RCC 7860 (cell line): Measurements from ENCODE around the gene WFDC1.

Experiments used
- DNase-seq: peaks from one replicate; pipeline ENCODE4 v3.0.0-alpha.2; 2015; ENCODE audit warnings: low spot score
- FAIRE-seq: peaks from 2 replicates; lab custom pipeline; 2012; peaks lifted over from hg19 to GRCh38; lab: Jason Lieb, UNC

WFDC1 gene, protein sequence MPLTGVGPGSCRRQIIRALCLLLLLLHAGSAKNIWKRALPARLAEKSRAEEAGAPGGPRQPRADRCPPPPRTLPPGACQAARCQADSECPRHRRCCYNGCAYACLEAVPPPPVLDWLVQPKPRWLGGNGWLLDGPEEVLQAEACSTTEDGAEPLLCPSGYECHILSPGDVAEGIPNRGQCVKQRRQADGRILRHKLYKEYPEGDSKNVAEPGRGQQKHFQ

DNA sequence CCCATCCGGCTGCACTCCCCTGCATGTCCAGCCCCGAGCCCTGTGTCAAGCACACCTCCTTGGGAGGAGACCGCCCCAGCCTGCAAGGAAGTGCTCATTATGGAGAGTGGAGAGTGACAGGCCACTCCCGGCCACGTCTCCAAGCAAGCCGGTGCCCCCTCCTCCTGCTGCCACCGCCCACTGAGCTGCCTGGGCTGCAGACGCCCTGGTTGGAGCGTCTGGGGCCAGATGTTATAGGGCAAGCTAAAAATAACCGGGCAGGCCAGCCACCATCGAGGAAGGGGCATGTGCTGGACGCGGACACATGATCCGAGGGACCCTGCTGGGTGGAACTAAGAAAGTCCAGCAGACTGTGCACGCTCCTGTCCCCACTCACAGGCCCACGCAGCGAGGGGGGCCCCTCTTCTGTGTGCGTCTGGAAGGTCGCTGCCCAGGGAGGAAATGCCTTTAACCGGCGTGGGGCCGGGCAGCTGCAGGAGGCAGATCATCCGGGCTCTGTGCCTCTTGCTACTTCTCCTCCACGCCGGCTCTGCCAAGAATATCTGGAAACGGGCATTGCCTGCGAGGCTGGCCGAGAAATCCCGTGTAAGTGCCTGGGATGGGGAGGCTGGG is at the start of gene WFDC1:
TSS of gene WFDC1 (plus strand) at position 348 of the 612 bp plus-strand sequence. CDS start at position 442, 94 bp downstream.
- DNase-seq (no peak), FAIRE-seq (no peak)

DNA sequence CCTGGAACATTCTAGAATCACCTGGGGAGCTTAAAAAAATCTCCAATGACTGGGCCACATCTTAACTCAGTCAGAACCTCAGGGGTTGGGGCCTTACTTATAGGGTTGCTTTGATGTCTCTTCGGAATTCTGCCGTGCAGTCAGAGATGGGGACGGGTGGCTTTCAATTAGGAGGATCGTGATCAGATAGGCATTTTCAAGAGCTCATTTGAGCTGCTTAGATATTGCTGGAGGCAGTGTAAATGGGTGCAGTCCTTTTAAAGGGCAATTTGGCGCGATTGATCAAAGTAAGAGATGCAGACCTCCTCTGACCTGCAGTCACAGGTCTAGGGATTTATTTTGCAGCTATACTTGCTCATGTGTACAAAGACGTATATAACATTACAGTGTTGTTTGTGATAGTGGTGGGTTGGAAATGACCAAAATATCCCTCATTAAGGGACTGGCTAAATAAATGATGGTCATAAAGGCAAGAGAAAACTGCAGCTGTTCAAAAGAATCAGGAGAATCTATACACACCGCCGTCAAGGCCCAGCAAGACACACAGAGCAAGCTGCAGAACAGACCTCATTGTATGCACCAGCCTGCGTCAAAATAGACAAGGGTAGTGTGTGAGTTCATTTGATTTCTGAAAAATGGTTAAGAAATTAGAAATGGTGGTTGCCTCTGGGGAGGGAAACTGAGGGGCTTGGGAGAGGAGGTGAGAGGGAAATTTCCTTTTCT is 48.6 kb upstream of the WFDC1 start:
- DNase-seq, result no peak
- no peak for FAIRE-seq

DNA sequence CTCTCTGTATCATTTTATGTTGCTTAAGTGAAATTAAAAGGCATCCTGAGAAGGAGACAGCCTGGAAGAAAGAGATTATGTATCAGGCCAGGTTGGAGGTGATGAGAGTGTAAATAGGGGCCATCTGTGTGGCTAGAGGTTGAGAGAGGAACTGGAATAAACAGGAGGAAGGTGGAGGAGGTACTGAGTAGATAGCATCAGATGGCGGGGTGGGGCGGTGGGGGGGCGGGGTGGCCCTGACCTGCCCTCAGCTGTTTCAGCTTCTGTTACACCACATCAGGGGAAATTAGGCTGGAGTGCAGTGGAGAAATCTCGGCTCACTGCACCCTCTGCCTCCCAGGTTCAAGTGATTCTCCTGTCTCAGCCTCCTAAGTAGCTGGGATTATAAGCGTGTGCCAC is 48.0 kb upstream of the WFDC1 start:
- DNase-seq, result no peak
- FAIRE-seq, result no peak

- no peak for DNase-seq
- FAIRE-seq, result no peak
These were observed 47.3 kb upstream of the WFDC1 start for GRCh38 chr16:84247331-84247730.

DNA sequence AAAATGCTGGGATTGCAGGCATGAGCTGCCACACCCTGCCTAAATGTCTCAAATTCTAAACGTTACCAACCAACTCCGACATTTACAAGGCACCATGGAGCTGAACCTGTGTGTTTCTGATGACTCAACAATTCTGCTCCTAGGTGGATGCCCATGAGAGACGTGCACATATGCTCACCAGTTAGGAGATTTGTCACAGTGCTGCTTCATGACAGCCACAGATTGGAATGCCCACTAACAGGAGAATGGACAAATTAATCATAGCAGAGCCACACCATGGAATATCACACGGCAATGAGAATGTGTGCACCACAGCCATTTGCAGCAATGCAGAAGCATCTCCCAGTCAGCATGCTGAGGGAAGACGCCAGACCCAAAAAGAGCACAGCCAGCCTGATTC is 46.8 kb upstream of the WFDC1 start:
- DNase-seq (peak; percentile 85), FAIRE-seq (peak; percentile 78)

GRCh38 chr16:84252184-84252583 is 42.5 kb upstream of the WFDC1 start:
- no peak for FAIRE-seq

DNA sequence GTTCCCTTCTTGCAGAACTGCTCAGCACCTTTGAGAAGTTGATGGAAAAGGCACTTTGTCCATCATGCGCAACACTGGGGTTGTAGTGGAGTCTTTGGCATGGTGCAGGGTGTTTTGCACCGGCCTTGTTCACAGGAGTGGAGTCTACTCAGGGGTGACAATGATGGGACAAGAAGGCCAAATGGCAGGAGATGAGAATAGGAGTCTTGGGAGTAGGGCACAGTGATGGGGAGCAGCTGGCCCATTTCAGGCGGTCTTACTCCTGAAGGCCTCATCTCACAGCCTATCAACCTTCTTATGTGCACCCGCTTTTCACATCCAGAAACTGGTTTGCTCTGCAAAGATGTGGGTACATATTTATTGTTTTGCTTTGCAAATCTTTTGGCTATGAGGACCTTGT is 41.5 kb upstream of the WFDC1 start:
- DNase-seq, result no peak
- no peak for FAIRE-seq

More at GRCh38 chr16:84252184-84252583, 42.5 kb upstream of the WFDC1 start:
- no peak for DNase-seq

GRCh38 chr16:84254062-84254461 is 40.6 kb upstream of the WFDC1 start:
- no peak for FAIRE-seq
- DNase-seq, result no peak

DNA sequence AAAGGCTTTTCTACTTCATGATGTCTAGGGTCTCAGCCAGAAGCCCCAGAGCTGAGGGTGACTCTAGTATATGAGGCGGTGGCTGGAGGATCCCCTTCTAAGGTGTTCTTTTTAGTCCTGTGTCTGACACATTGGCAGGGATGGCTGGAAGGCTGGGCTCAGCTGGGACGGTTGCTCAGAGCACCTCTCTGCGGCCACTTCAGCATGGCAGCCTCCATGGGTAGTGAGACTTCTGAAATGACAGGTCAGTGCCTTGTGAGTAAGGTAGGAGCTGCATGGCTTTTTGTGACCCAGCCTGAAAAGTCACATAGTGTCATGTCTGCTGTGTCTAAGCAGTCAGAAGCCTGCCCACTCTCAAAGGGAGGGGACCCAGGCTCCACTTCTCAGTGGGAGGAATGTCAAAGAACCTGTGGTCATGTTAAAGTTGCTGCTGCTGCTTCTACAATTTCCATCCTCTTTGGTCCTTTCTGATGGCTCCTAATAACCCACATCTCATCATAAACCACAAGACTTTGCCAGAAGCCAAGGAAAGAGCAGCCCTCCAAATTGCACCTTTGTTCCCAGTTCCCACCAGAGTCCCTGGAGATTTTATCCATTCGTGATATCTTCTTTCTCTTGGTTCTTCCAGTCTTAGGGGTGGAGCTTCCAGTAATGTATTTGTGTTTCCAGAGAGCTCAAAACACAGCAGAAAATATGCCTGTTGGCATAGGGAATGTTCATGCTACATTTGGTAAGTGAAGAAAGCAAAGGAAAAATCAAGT is 39.4 kb upstream of the WFDC1 start:
- no peak for DNase-seq
- FAIRE-seq, result no peak

DNA sequence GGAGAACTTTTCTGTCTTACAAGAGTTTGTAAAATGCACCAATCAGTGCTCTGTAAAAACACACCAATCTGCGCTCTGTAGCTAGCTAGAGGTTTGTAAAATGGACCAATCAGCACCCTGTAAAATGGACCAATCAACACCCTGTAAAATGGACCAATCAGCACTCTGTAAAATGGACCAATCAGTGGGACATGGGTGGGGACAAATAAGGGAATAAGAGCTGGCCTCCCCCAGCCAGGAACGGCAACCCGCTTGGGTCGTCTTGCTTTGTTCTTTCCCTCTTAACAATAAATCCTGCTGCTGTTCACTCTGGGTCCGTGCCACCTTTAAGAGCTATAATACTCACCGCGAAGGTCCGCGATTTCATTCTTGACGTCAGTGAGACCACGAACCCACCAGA is 36.4 kb upstream of the WFDC1 start:
- DNase-seq, result no peak
- FAIRE-seq, result no peak

DNA sequence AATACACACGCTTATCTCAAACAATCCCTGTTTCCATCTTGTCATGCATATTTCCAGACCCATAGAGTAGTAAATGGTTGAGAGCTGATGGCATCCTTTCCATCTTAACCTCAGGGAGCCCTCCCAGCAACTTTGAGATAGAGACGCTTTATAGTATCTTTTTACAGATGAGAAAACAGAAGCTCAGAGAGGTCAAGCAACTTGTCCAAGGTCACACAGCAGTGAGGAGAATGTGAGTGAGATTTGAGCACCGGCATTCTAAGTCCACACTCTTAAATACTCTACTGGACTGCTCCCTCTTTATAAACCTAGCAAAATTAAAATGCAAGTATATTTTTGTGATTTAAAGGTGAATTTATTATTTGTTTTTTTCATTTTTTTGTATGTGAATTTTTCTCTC is 35.0 kb upstream of the WFDC1 start:
- no peak for FAIRE-seq
- no peak for DNase-seq

GRCh38 chr16:84260766-84261554 is 33.7 kb upstream of the WFDC1 start:
- FAIRE-seq (no peak), DNase-seq (no peak)

GRCh38 chr16:84262031-84262430 is 32.6 kb upstream of the WFDC1 start:
- DNase-seq (no peak), FAIRE-seq (no peak)

GRCh38 chr16:84262939-84263338 is 31.7 kb upstream of the WFDC1 start:
- FAIRE-seq (no peak), DNase-seq (no peak)

DNA sequence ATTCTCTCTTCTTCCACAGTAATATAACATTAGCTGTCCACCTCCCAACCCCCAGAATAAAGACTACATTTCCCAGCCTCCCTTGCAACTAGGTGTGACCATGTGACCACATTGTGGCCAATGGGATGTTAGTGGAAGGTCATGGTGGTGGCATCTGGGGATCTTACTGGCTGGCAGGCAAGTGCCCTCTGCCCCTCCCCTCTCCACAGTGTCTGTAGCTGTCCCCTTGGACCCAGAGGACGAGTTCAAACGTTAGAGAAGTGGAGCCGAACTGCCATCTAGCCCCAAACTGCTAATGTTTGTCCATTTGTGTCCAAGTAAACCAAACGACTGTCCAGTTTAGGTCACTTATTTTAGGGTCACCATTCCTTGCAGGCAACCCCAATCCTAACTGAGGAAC is 28.2 kb upstream of the WFDC1 start:
- DNase-seq (peak; percentile 33), FAIRE-seq (no peak)

GRCh38 chr16:84267380-84267779 is 27.3 kb upstream of the WFDC1 start:
- DNase-seq (no peak), FAIRE-seq (no peak)

- FAIRE-seq, result peak; percentile 79
- no peak for DNase-seq
These were observed 26.2 kb upstream of the WFDC1 start for GRCh38 chr16:84268291-84269040.

- DNase-seq (no peak), FAIRE-seq (no peak)
These were observed 24.6 kb upstream of the WFDC1 start for GRCh38 chr16:84270071-84270470.

- FAIRE-seq (no peak), DNase-seq (no peak)
These were observed 24.1 kb upstream of the WFDC1 start for GRCh38 chr16:84270531-84270930.

DNA sequence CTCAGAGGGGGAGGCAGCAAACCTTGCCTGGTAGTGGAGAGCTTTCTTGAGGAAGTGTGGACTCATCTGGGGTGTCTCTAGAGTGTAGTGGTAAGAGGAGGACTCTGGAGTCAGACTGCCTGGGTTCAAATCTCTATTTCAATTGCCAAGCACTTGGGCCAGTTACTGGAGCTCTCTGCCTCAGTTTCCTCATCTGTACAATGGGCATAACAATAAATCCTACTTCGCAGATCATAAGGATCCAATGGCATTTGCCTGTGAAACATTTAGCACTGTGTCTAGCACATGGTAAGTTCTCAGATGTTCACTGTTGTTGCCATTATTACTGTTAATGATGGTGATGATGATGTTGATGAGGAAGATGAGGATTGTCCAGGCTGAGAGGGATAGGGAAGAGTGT is 23.6 kb upstream of the WFDC1 start:
- DNase-seq (no peak), FAIRE-seq (no peak)
